ENCODE measurements around the gene IL1A. TPM values are rescaled to one million over a fixed set of nuclear protein-coding genes. Genes with fewer than 3 reads are reported as not detected.

The IL1A gene
- total RNA-seq, 1 donor from 2014 or later = 4.4 TPM

- no peak overlapping the region for H3K27ac Mint-ChIP-seq
- H3K4me3 Mint-ChIP-seq = no peak overlapping the region
- DNase-seq (ENCODE audit: low spot score in 2 of 2, unreplicated experiment in 2 of 2) = no peak
- H3K36me3 Mint-ChIP-seq = peaks cover 3% of the 10 kb centered on the region
- peaks cover 15% of the 10 kb centered on the region for H3K4me1 Mint-ChIP-seq
- peaks cover 13% of the 10 kb centered on the region for H3K9me3 Mint-ChIP-seq
- no peaks in the 10 kb centered on the region for H3K27me3 Mint-ChIP-seq (ENCODE audit: low read depth)
- TF ChIP-seq CTCF (IDR thresholded peaks at IDR 0.05; ENCODE audit: unreplicated experiment) = peak; percentile 64
These were observed 23.0 kb upstream of the IL1A start for GRCh38 chr2:112807233-112807807.

GRCh38 chr2:112805542-112805941 lies 21.2 kb upstream of the IL1A start:
- no peak for DNase-seq (ENCODE audit: low spot score in 2 of 2, unreplicated experiment in 2 of 2)
- peaks cover 4% of the 10 kb centered on the region for H3K4me1 Mint-ChIP-seq
- peak overlapping the region; percentile 18 for H3K27ac Mint-ChIP-seq
- TF ChIP-seq CTCF (IDR thresholded peaks at IDR 0.05; ENCODE audit: unreplicated experiment) = no peak
- peaks cover 13% of the 10 kb centered on the region for H3K9me3 Mint-ChIP-seq
- peaks cover 3% of the 10 kb centered on the region for H3K36me3 Mint-ChIP-seq
- H3K4me3 Mint-ChIP-seq = no peak overlapping the region
- no peaks in the 10 kb centered on the region for H3K27me3 Mint-ChIP-seq (ENCODE audit: low read depth)

- H3K4me3 Mint-ChIP-seq = no peak overlapping the region
- peaks cover 13% of the 10 kb centered on the region for H3K9me3 Mint-ChIP-seq
- peaks cover 4% of the 10 kb centered on the region for H3K4me1 Mint-ChIP-seq
- DNase-seq (ENCODE audit: low spot score in 2 of 2, unreplicated experiment in 2 of 2) = no peak
- peak overlapping the region; percentile 16 for H3K27ac Mint-ChIP-seq
- peaks cover 3% of the 10 kb centered on the region for H3K36me3 Mint-ChIP-seq
- TF ChIP-seq CTCF (IDR thresholded peaks at IDR 0.05; ENCODE audit: unreplicated experiment) = no peak
- H3K27me3 Mint-ChIP-seq (ENCODE audit: low read depth) = no peaks in the 10 kb centered on the region
These were observed 19.6 kb upstream of the IL1A start for GRCh38 chr2:112803691-112804521.

GRCh38 chr2:112800881-112801583 lies 16.7 kb upstream of the IL1A start:
- peaks cover 5% of the 10 kb centered on the region for H3K4me1 Mint-ChIP-seq
- no peaks in the 10 kb centered on the region for H3K36me3 Mint-ChIP-seq
- H3K9me3 Mint-ChIP-seq = peaks cover 7% of the 10 kb centered on the region
- no peak for DNase-seq (ENCODE audit: low spot score in 2 of 2, unreplicated experiment in 2 of 2)
- H3K27me3 Mint-ChIP-seq (ENCODE audit: low read depth) = no peaks in the 10 kb centered on the region
- no peak overlapping the region for H3K27ac Mint-ChIP-seq
- TF ChIP-seq CTCF (IDR thresholded peaks at IDR 0.05; ENCODE audit: unreplicated experiment) = no peak
- no peak overlapping the region for H3K4me3 Mint-ChIP-seq

- Mint-ChIP-seq H3K27me3 (ENCODE audit: low read depth) (no peaks in the 10 kb centered on the region), H3K36me3 (no peaks in the 10 kb centered on the region), H3K9me3 (peaks cover 7% of the 10 kb centered on the region), H3K4me3 (no peak overlapping the region), H3K27ac (no peak overlapping the region), H3K4me1 (peaks cover 18% of the 10 kb centered on the region)
- DNase-seq (ENCODE audit: low spot score in 2 of 2, unreplicated experiment in 2 of 2) = no peak
- TF ChIP-seq CTCF (IDR thresholded peaks at IDR 0.05; ENCODE audit: unreplicated experiment) = no peak
These were observed 15.0 kb upstream of the IL1A start for GRCh38 chr2:112798979-112799975.
